ENCODE results near the gene CPT1B.
"Not testable (repeated sequence)": the region's sequence is repeated elsewhere in the genome, so short reads cannot be mapped to it uniquely, and the experiment has no call there.

The CPT1B gene

GRCh38 chr22:50527921-50528681 is 50.1 kb downstream of the CPT1B start:
- DNase-seq (ENCODE audit: low read depth in 2 of 2): no peak

- no peak for DNase-seq (ENCODE audit: low read depth in 2 of 2)
Measured at GRCh38 chr22:50526834-50527801, 51.1 kb downstream of the CPT1B start.

GRCh38 chr22:50526108-50526833 is 52.0 kb downstream of the CPT1B start:
- DNase-seq (ENCODE audit: low read depth in 2 of 2): peak; percentile 78 to 83

GRCh38 chr22:50525858-50526107 is 52.4 kb downstream of the CPT1B start:
- DNase-seq (ENCODE audit: low read depth in 2 of 2): no peak

GRCh38 chr22:50525104-50525857 is 52.9 kb downstream of the CPT1B start, which contains the start of gene SCO2:
TSS of gene SCO2 (minus strand) at chr22:50525598. CDS start at chr22:50524411, 1,187 bp downstream.
- DNase-seq (ENCODE audit: low read depth in 2 of 2): peak; percentile 95 to 96

GRCh38 chr22:50524676-50525103 is 53.5 kb downstream of the CPT1B start:
- DNase-seq (ENCODE audit: low read depth in 2 of 2): no peak

GRCh38 chr22:50523806-50524675 is 54.2 kb downstream of the CPT1B start:
- no peak for DNase-seq (ENCODE audit: low read depth in 2 of 2)

- no peak for DNase-seq (ENCODE audit: low read depth in 2 of 2)
Measured at GRCh38 chr22:50523458-50523805, 54.8 kb downstream of the CPT1B start.

- DNase-seq (ENCODE audit: low read depth in 2 of 2): no peak
Measured at GRCh38 chr22:50522806-50523438, 55.3 kb downstream of the CPT1B start.

GRCh38 chr22:50522208-50522805 is 55.9 kb downstream of the CPT1B start:
- DNase-seq (ENCODE audit: low read depth in 2 of 2): no peak

GRCh38 chr22:50521710-50522109 is 56.5 kb downstream of the CPT1B start:
- DNase-seq (ENCODE audit: low read depth in 2 of 2): no peak

- DNase-seq (ENCODE audit: low read depth in 2 of 2): no peak
Measured at GRCh38 chr22:50520826-50521453, 57.3 kb downstream of the CPT1B start.

GRCh38 chr22:50520184-50520583 is 58.0 kb downstream of the CPT1B start:
- DNase-seq (ENCODE audit: low read depth in 2 of 2): not testable (repeated sequence)

- DNase-seq (ENCODE audit: low read depth in 2 of 2): no peak
Measured at GRCh38 chr22:50519151-50519550, 59.1 kb downstream of the CPT1B start.

All from activated CD4-positive, alpha-beta T cell treated with anti-CD3 and anti-CD28 coated beads for 24 hours (primary cell).